WTC11 (cell line): Measurements from ENCODE around the gene OTOG. TPM values are rescaled to one million over a fixed set of nuclear protein-coding genes. Genes with fewer than 3 reads are reported as not detected.

Experiments used
- ATAC-seq: fragments of 200-7000 bp; cut with Tn5 transposase; 2 replicates; pipeline ENCODE4 v1.10.0; 2021; ENCODE audit warnings: mild to moderate bottlenecking, moderate library complexity
- CTCF ChIA-PET: fragments of 300-600 bp; sonication (Branson Sonifier 250); formaldehyde crosslinking; loops from one replicate; lab custom pipeline; 2021; ENCODE audit warnings: antibody characterized with exemption; lab: Charles Lee
- POLR2A ChIA-PET: fragments of 350-600 bp; sonication (Branson Sonifier 250); formaldehyde crosslinking; loops from one replicate; lab custom pipeline; 2021; ENCODE audit warnings: antibody characterized with exemption; lab: Charles Lee
- DNase-seq: peaks from one replicate; pipeline ENCODE4 v3.0.0; 2021; ENCODE audit warnings: low spot score
- H3K27ac Mint-ChIP-seq: 2 replicates; pipeline ENCODE4 v1.8.0; 2021; ENCODE audit warnings: mixed read lengths
- H3K27me3 Mint-ChIP-seq: 2 replicates; pipeline ENCODE4 v1.8.0; 2021; ENCODE audit warnings: low read depth, mild to moderate bottlenecking, moderate library complexity, mixed read lengths
- H3K36me3 Mint-ChIP-seq: 2 replicates; pipeline ENCODE4 v1.8.0; 2021; ENCODE audit warnings: mixed read lengths
- H3K4me1 Mint-ChIP-seq: 2 replicates; pipeline ENCODE4 v1.8.0; 2022; ENCODE audit warnings: mixed read lengths
- H3K4me3 Mint-ChIP-seq: 2 replicates; pipeline ENCODE4 v1.8.0; 2021; ENCODE audit warnings: mild to moderate bottlenecking, moderate library complexity, mixed read lengths
- H3K9me3 Mint-ChIP-seq: 2 replicates; pipeline ENCODE4 v1.8.0; 2021; ENCODE audit warnings: mixed read lengths
- AFF4 ChIP-seq: sonication (generic); formaldehyde crosslinking; IDR thresholded peaks from 2 replicates; pipeline ENCODE4 v1.8.1; 2023; ENCODE audit warnings: mild to moderate bottlenecking, missing genetic modification reagents, borderline replicate concordance
- AR ChIP-seq: fragments of 250-450 bp; sonication (Bioruptor Pico); IDR thresholded peaks from 2 replicates; pipeline ENCODE4 v1.9.0; 2021; ENCODE audit warnings: mild to moderate bottlenecking
- ATF6 ChIP-seq: sonication (generic); formaldehyde crosslinking; IDR thresholded peaks from 2 replicates; pipeline ENCODE4 v1.8.1; 2023; ENCODE audit warnings: mild to moderate bottlenecking, missing genetic modification reagents
- CBFB ChIP-seq: sonication (generic); formaldehyde crosslinking; IDR thresholded peaks from 2 replicates; pipeline ENCODE4 v1.8.1; 2022; ENCODE audit warnings: mild to moderate bottlenecking, low read depth, missing genetic modification reagents
- FOXK1 ChIP-seq: sonication (generic); formaldehyde crosslinking; IDR thresholded peaks from 2 replicates; pipeline ENCODE4 v1.8.0; 2022; ENCODE audit warnings: mild to moderate bottlenecking, moderate library complexity, missing genetic modification reagents
- HMGA2 ChIP-seq: fragments of 250-450 bp; sonication (Bioruptor Pico); IDR thresholded peaks from 2 replicates; pipeline ENCODE4 v1.4.0; 2021; ENCODE audit warnings: mild to moderate bottlenecking, moderate library complexity
- HMGXB4 ChIP-seq: sonication (generic); formaldehyde crosslinking; IDR thresholded peaks from 2 replicates; pipeline ENCODE4 v1.8.1; 2023; ENCODE audit warnings: mild to moderate bottlenecking, moderate library complexity, missing genetic modification reagents
- JAZF1 ChIP-seq: fragments of 250-450 bp; sonication (Bioruptor Pico); IDR thresholded peaks from 2 replicates; pipeline ENCODE4 v1.9.0; 2021; ENCODE audit warnings: moderate library complexity, mild to moderate bottlenecking, inconsistent platforms
- MLX ChIP-seq: sonication (generic); formaldehyde crosslinking; IDR thresholded peaks from 2 replicates; pipeline ENCODE4 v1.8.1; 2023; ENCODE audit warnings: mild to moderate bottlenecking, missing genetic modification reagents, moderate library complexity
- MXD4 ChIP-seq: fragments of 250-450 bp; sonication (Bioruptor Pico); IDR thresholded peaks from 2 replicates; pipeline ENCODE4 v1.8.0; 2021; ENCODE audit warnings: mild to moderate bottlenecking, moderate library complexity, borderline replicate concordance
- NFYB ChIP-seq: sonication (generic); formaldehyde crosslinking; conservative IDR thresholded peaks from 2 replicates; pipeline ENCODE4 v1.8.0; 2022; ENCODE audit warnings: low read depth, missing genetic modification reagents
- NR2C2 ChIP-seq: sonication (generic); formaldehyde crosslinking; IDR thresholded peaks from 2 replicates; pipeline ENCODE4 v1.8.0; 2022; ENCODE audit warnings: mild to moderate bottlenecking, missing genetic modification reagents
- SMAD4 ChIP-seq: sonication (generic); formaldehyde crosslinking; IDR thresholded peaks from 2 replicates; pipeline ENCODE4 v1.8.0; 2022; ENCODE audit warnings: mild to moderate bottlenecking, missing genetic modification reagents
- ZNF121 ChIP-seq: sonication (generic); formaldehyde crosslinking; IDR thresholded peaks from 2 replicates; pipeline ENCODE4 v1.8.0; 2023; ENCODE audit warnings: missing genetic modification reagents
- ZNF263 ChIP-seq: sonication (generic); formaldehyde crosslinking; IDR thresholded peaks from 2 replicates; pipeline ENCODE4 v1.8.1; 2022; ENCODE audit warnings: low read depth, mild to moderate bottlenecking, moderate library complexity, missing genetic modification reagents
- ZNF425 ChIP-seq: fragments of 250-450 bp; sonication (Bioruptor Pico); conservative IDR thresholded peaks from 2 replicates; pipeline ENCODE4 v1.9.0; 2021; ENCODE audit warnings: mild to moderate bottlenecking
- ZNF512 ChIP-seq: sonication (generic); formaldehyde crosslinking; IDR thresholded peaks from 2 replicates; pipeline ENCODE4 v1.8.1; 2022; ENCODE audit warnings: missing genetic modification reagents, borderline replicate concordance
- total RNA-seq: library from RNA; stranded (reverse); gene quantifications from 3 replicates; pipeline ENCODE4 v1.2.3, GENCODE V29; 2021

Gene OTOG
- total RNA-seq, 1 experiment from 2014 or later = 1.4 TPM

- TF ChIP-seq HMGXB4 (CRISPR knock-in tag) (no peak), FOXK1 (no peak), ZNF425 (CRISPR knock-in tag) (no peak)
- TF ChIP-seq, all 79 proteins: peak for 0
Measured at GRCh38 chr11:17633279-17633986, 86.4 kb downstream of the OTOG start (continued).

- no peak for DNase-seq
- POLR2A ChIA-PET = interaction anchor here (0.5 kb wide), 1 partner anchor 440 kb away, joined by 3 read pairs; no protein-coding TSS in a partner anchor
- no peaks in the 10 kb centered on the region for H3K9me3 Mint-ChIP-seq
- TF ChIP-seq MXD4 (CRISPR knock-in tag) (no peak), MLX (CRISPR knock-in tag) (no peak), ZNF512 (no peak), NR2C2 (CRISPR knock-in tag) (no peak), JAZF1 (CRISPR knock-in tag) (no peak), CBFB (CRISPR knock-in tag) (no peak), SMAD4 (CRISPR knock-in tag) (no peak), ZNF121 (CRISPR knock-in tag) (no peak), AR (CRISPR knock-in tag) (no peak), ATF6 (CRISPR knock-in tag) (no peak), NFYB (CRISPR knock-in tag) (no peak), HMGA2 (CRISPR knock-in tag) (no peak), AFF4 (CRISPR knock-in tag) (no peak), ZNF263 (CRISPR knock-in tag) (no peak)
Measured at GRCh38 chr11:17633987-17634775, 87.1 kb downstream of the OTOG start.

More at GRCh38 chr11:17633987-17634775, 87.1 kb downstream of the OTOG start:
- Mint-ChIP-seq H3K4me1 (no peaks in the 10 kb centered on the region), H3K27me3 (peaks cover 2% of the 10 kb centered on the region), H3K4me3 (no peak overlapping the region), H3K36me3 (no peaks in the 10 kb centered on the region), H3K27ac (no peak overlapping the region)
- CTCF ChIA-PET = interaction anchor here (0.6 to 2.7 kb wide), 10 partner anchors 14 to 272 kb away, joined by 3 to 12 read pairs (median 4); partner anchors contain the start of gene MYOD1
- ATAC-seq = no peak
